ENCODE results near the gene GRM5. TPM values are rescaled to one million over a fixed set of nuclear protein-coding genes. Genes with fewer than 3 reads are reported as not detected.

GRM5 gene
- total RNA-seq, 1 experiment from 2014 or later, result not detected

GRCh38 chr11:88790182-88790581, 275.6 kb downstream of the GRM5 start:
- ChIA-PET POLR2A (ENCODE audit: unreplicated experiment) (no interaction called here), CTCF (no interaction called here)
- no peak overlapping the region for H3K4me3 ChIP-seq (ENCODE audit: low read length)
- H3K27ac ChIP-seq (ENCODE audit: low read length), result no peak overlapping the region
- no peaks in the 10 kb centered on the region for H3K79me2 ChIP-seq (ENCODE audit: low read length)
- no peak overlapping the region for H3K9ac ChIP-seq (ENCODE audit: low read length)
- no peaks in the 10 kb centered on the region for H3F3A ChIP-seq (ENCODE audit: low read length, unreplicated experiment)
- H4K20me1 ChIP-seq (ENCODE audit: low read length), result no peaks in the 10 kb centered on the region
- no peaks in the 10 kb centered on the region for H3K4me1 ChIP-seq (ENCODE audit: insufficient read depth, low read length)
- TF ChIP-seq CTCF (conservative IDR thresholded peaks at IDR 0.05; ENCODE audit: low read depth, low read length) (no peak), EZH2 (IDR thresholded peaks at IDR 0.05; ENCODE audit: low read length, unreplicated experiment) (no peak), EZH2phosphoT487 (IDR thresholded peaks at IDR 0.05; ENCODE audit: borderline replicate concordance, low read length) (no peak)
- intact Hi-C loops (cut with micrococcal nuclease), result no loop called here
- no TSS peak for BruUV-seq (replicated peaks)
- no peaks in the 10 kb centered on the region for H3K27me3 ChIP-seq (ENCODE audit: low read length)
- no peak for ATAC-seq
- no peak overlapping the region for H2AFZ ChIP-seq (ENCODE audit: low read length)
- DNase-seq, result no peak
- no peak overlapping the region for H3K4me2 ChIP-seq (ENCODE audit: low read length)
- no peaks in the 10 kb centered on the region for H3K36me3 ChIP-seq (ENCODE audit: low read depth, low read length)
- no peaks in the 10 kb centered on the region for H3K9me2 ChIP-seq (replicated peaks; ENCODE audit: low read length)
- no peaks in the 10 kb centered on the region for H3K9me3 ChIP-seq (ENCODE audit: low read length)

GRCh38 chr11:88779577-88779976, 286.2 kb downstream of the GRM5 start:
- Histone ChIP-seq H2AFZ (ENCODE audit: low read length) (no peak overlapping the region), H3K9ac (ENCODE audit: low read length) (no peak overlapping the region), H3F3A (ENCODE audit: low read length, unreplicated experiment) (no peaks in the 10 kb centered on the region), H3K36me3 (ENCODE audit: low read depth, low read length) (no peaks in the 10 kb centered on the region), H3K4me1 (ENCODE audit: insufficient read depth, low read length) (peaks cover 5% of the 10 kb centered on the region), H3K79me2 (ENCODE audit: low read length) (no peaks in the 10 kb centered on the region), H3K9me3 (ENCODE audit: low read length) (no peaks in the 10 kb centered on the region), H3K4me2 (ENCODE audit: low read length) (no peak overlapping the region), H4K20me1 (ENCODE audit: low read length) (no peaks in the 10 kb centered on the region), H3K9me2 (replicated peaks; ENCODE audit: low read length) (no peaks in the 10 kb centered on the region), H3K27ac (ENCODE audit: low read length) (0 out of 2 replicates have a peak overlapping the region, but pooled peaks have one; percentile 7), H3K27me3 (ENCODE audit: low read length) (no peaks in the 10 kb centered on the region), H3K4me3 (ENCODE audit: low read length) (no peak overlapping the region)
- POLR2A ChIA-PET (ENCODE audit: unreplicated experiment), result interaction anchor here (0.7 kb wide), 1 partner anchor 93 kb away, joined by 5 read pairs; no protein-coding TSS in a partner anchor
- no peak for TF ChIP-seq CTCF (conservative IDR thresholded peaks at IDR 0.05; ENCODE audit: low read depth, low read length)
- TF ChIP-seq EZH2phosphoT487 (IDR thresholded peaks at IDR 0.05; ENCODE audit: borderline replicate concordance, low read length), result no peak
- TF ChIP-seq EZH2 (IDR thresholded peaks at IDR 0.05; ENCODE audit: low read length, unreplicated experiment), result no peak
- BruUV-seq (replicated peaks), result no TSS peak
- peak; percentile 95 for ATAC-seq
- intact Hi-C loops (cut with micrococcal nuclease), result no loop called here
- CTCF ChIA-PET, result interaction anchor here (0.6 kb wide), 1 partner anchor 236 kb away, joined by 3 read pairs; no protein-coding TSS in a partner anchor
- DNase-seq, result peak; percentile 80

- no peak overlapping the region for H3K27ac ChIP-seq (ENCODE audit: low read length)
- no peaks in the 10 kb centered on the region for H3K79me2 ChIP-seq (ENCODE audit: low read length)
- H3K4me3 ChIP-seq (ENCODE audit: low read length), result no peak overlapping the region
- no peaks in the 10 kb centered on the region for H3K27me3 ChIP-seq (ENCODE audit: low read length)
- POLR2A ChIA-PET (ENCODE audit: unreplicated experiment), result no interaction called here
- no peaks in the 10 kb centered on the region for H3F3A ChIP-seq (ENCODE audit: low read length, unreplicated experiment)
- H3K4me1 ChIP-seq (ENCODE audit: insufficient read depth, low read length), result no peaks in the 10 kb centered on the region
- no peak for DNase-seq
- no peaks in the 10 kb centered on the region for H3K9me3 ChIP-seq (ENCODE audit: low read length)
- no peak overlapping the region for H3K9ac ChIP-seq (ENCODE audit: low read length)
- no peaks in the 10 kb centered on the region for H4K20me1 ChIP-seq (ENCODE audit: low read length)
- CTCF ChIA-PET, result no interaction called here
- H3K9me2 ChIP-seq (replicated peaks; ENCODE audit: low read length), result no peaks in the 10 kb centered on the region
- no peak for ATAC-seq
- BruUV-seq (replicated peaks), result no TSS peak
- TF ChIP-seq EZH2phosphoT487 (IDR thresholded peaks at IDR 0.05; ENCODE audit: borderline replicate concordance, low read length) (no peak), EZH2 (IDR thresholded peaks at IDR 0.05; ENCODE audit: low read length, unreplicated experiment) (no peak), CTCF (conservative IDR thresholded peaks at IDR 0.05; ENCODE audit: low read depth, low read length) (no peak)
- no peaks in the 10 kb centered on the region for H3K36me3 ChIP-seq (ENCODE audit: low read depth, low read length)
- H3K4me2 ChIP-seq (ENCODE audit: low read length), result no peak overlapping the region
- intact Hi-C loops (cut with micrococcal nuclease), result no loop called here
- no peak overlapping the region for H2AFZ ChIP-seq (ENCODE audit: low read length)
These were observed 295.2 kb downstream of the GRM5 start for GRCh38 chr11:88770475-88771079.

All from PC-3 (cell line).